Kasumi-1 (cell line): ENCODE results near the gene POC1A.

ENCODE experiments used
- DNase-seq, 2 experiments: peaks; one replicate each; lab custom pipeline; 2025; lab: John Stamatoyannopoulos, UW

The POC1A gene

DNA sequence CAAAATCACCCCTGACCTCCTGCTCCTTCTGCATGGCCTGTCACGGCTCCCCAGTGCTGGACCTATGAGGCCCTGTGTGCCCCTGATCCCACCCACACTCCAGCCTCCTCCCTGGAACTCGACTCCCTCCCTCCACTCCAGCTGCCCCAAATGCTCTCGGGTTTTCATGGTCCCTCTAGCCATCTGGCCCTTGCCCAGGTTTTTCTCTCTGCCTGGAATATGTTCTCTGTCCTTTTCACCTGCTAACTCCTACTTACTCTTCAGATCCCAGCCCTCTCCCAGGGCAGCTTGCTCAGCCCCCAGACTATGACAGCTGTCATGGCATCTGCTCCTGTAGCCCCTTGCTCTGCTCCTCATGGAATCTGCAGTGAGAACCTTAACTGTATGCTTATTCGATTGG lies 128.2 kb downstream of the POC1A start:
- DNase-seq: no peak

GRCh38 chr3:52025453-52025852 lies 128.8 kb downstream of the POC1A start:
- no peak for DNase-seq
